ENCODE results near the gene COX6B1. TPM values are rescaled to one million over a fixed set of nuclear protein-coding genes. Genes with fewer than 3 reads are reported as not detected.

COX6B1 gene
- total and polyA plus RNA-seq, 12 donors, result 1,085 to 5,346 (median 1,407) TPM

- intact Hi-C loops (cut with DNase I), result no loop called here
- 10% methylated on average over 9 of the region's 9 CpGs for WGBS, 2 donors
- H3K36me3 ChIP-seq, result peaks cover 0 to 34% (median 24%) of the 10 kb centered on the region in 9 donors
- peak overlapping the region; percentile 50 to 99 (median 90) for H3K4me3 ChIP-seq
- DNase-seq (no peak), ATAC-seq (no peak)
- TF ChIP-seq CTCF (IDR thresholded peaks at IDR 0.05), result no peak
- H3K4me1 ChIP-seq, result peaks cover 3 to 24% (median 19%) of the 10 kb centered on the region in 9 donors
- H3K9me3 ChIP-seq, result no peaks in the 10 kb centered on the region
- H3K27me3 ChIP-seq, result no peaks in the 10 kb centered on the region
- peak overlapping the region; percentile 53 to 97 (median 93) for H3K27ac ChIP-seq
These were observed 19.9 kb upstream of the COX6B1 start for GRCh38 chr19:35628264-35628564.

- WGBS, 2 donors, result 0% methylated on average over 56 of the region's 56 CpGs
- DNase-seq, result peak; percentile 94 to 98
- H3K4me3 ChIP-seq, result peak within 1 kb of the TSS; percentile 76 to 99 (median 92)
- intact Hi-C loops (cut with DNase I), result no loop called here
- H3K36me3 ChIP-seq, result peaks cover 0 to 39% (median 24%) of the 10 kb centered on the region in 9 donors
- no peaks in the 10 kb centered on the region for H3K9me3 ChIP-seq
- TF ChIP-seq CTCF (IDR thresholded peaks at IDR 0.05), result no peak
- peaks cover 3 to 24% (median 19%) of the 10 kb centered on the region in 9 donors for H3K4me1 ChIP-seq
- peak within 1 kb of the TSS; percentile 53 to 97 (median 93) for H3K27ac ChIP-seq
- no peaks in the 10 kb centered on the region for H3K27me3 ChIP-seq
- ATAC-seq, result peak; percentile 99 to 100 (median 100)
These were observed 19.4 kb upstream of the COX6B1 start, which contains the start of gene RBM42 for GRCh38 chr19:35628565-35629331. RBM42 (plus strand) TSS chr19:35629036; CDS start chr19:35629154, 118 bp downstream.

- DNase-seq, result no peak
- ATAC-seq, result peak in 2 of 8 donors; percentile 1 to 2
- H3K27me3 ChIP-seq, result no peaks in the 10 kb centered on the region
- TF ChIP-seq CTCF (IDR thresholded peaks at IDR 0.05), result no peak
- H3K4me1 ChIP-seq, result peaks cover 3 to 24% (median 19%) of the 10 kb centered on the region in 9 donors
- H3K4me3 ChIP-seq, result peak overlapping the region; percentile 76 to 99 (median 92)
- peaks cover 5 to 44% (median 28%) of the 10 kb centered on the region in 9 donors for H3K36me3 ChIP-seq
- intact Hi-C loops (cut with DNase I), result no loop called here
- 4 to 5% methylated on average over 15 of the region's 15 CpGs for WGBS, 2 donors
- peak overlapping the region; percentile 3 to 97 (median 92) for H3K27ac ChIP-seq
- no peaks in the 10 kb centered on the region for H3K9me3 ChIP-seq
These were observed 18.8 kb upstream of the COX6B1 start for GRCh38 chr19:35629332-35629633.

- DNase-seq (no peak), ATAC-seq (no peak)
- intact Hi-C loops (cut with DNase I), result no loop called here
These were observed 14.2 kb upstream of the COX6B1 start for GRCh38 chr19:35633727-35634440.

More at GRCh38 chr19:35633727-35634440, 14.2 kb upstream of the COX6B1 start:
- Histone ChIP-seq H3K27me3 (no peaks in the 10 kb centered on the region), H3K36me3 (peaks cover 8 to 86% (median 68%) of the 10 kb centered on the region in 9 donors), H3K4me3 (no peak overlapping the region), H3K27ac (no peak overlapping the region), H3K9me3 (no peaks in the 10 kb centered on the region), H3K4me1 (peaks cover 3 to 16% (median 12%) of the 10 kb centered on the region in 9 donors)
- WGBS, 2 donors, result 93 to 94% methylated on average over 29 of the region's 29 CpGs
- TF ChIP-seq CTCF (IDR thresholded peaks at IDR 0.05), result no peak
